HepG2 (cell line): ENCODE data around the gene FBXO24. TPM values are rescaled to one million over a fixed set of nuclear protein-coding genes. Genes with fewer than 3 reads are reported as not detected.
A peak's percentile ranks its signal among the peaks of the same experiment; 100 is the strongest.

Source experiments
- ARID2 ChIP-seq: sonication (generic); formaldehyde crosslinking; IDR thresholded peaks from 2 replicates; pipeline ENCODE4 v1.8.1; 2022; ENCODE audit warnings: mild to moderate bottlenecking, missing genetic modification reagents, borderline replicate concordance
- ASH2L ChIP-seq: fragments of 300-600, 200-600 bp; sonication (generic); IDR thresholded peaks from 2 replicates; pipeline ENCODE4 v1.7.0; 2017; ENCODE audit warnings: low read depth, mild to moderate bottlenecking, moderate library complexity, mixed read lengths, low read length; ENCODE audit not compliant: insufficient read length
- CREBL2 ChIP-seq: sonication (generic); formaldehyde crosslinking; IDR thresholded peaks from 2 replicates; pipeline ENCODE4 v1.8.1; 2023; ENCODE audit warnings: missing genetic modification reagents, mild to moderate bottlenecking, borderline replicate concordance
- CTCF ChIP-seq: sonication (generic); formaldehyde crosslinking; IDR thresholded peaks from 2 replicates; pipeline ENCODE4 v1.5.0; 2020; ENCODE audit warnings: mild to moderate bottlenecking, missing genetic modification reagents, moderate library complexity
- HHEX ChIP-seq: IDR thresholded peaks from 2 replicates; pipeline ENCODE4 v1.6.1; 2016; ENCODE audit warnings: control low read depth
- IRF1 ChIP-seq: sonication (generic); formaldehyde crosslinking; IDR thresholded peaks from 2 replicates; pipeline ENCODE4 v1.4.0; 2020; ENCODE audit warnings: low read depth, mild to moderate bottlenecking, missing genetic modification reagents
- MXI1 ChIP-seq: IDR thresholded peaks from 3 replicates; pipeline ENCODE4 v1.6.1; 2012; ENCODE audit warnings: low read depth, low read length, inconsistent platforms, borderline replicate concordance
- RFXANK ChIP-seq: IDR thresholded peaks from 2 replicates; pipeline ENCODE4 v1.6.1; 2016
- SRSF4 ChIP-seq: fragments of 200-400 bp; formaldehyde crosslinking; IDR thresholded peaks from one replicate; pipeline ENCODE4 v1.6.1; 2018; ENCODE audit warnings: mild to moderate bottlenecking, low read depth, low read length, moderate library complexity; ENCODE audit not compliant: poor library complexity, severe bottlenecking
- ZFAT ChIP-seq: sonication (generic); formaldehyde crosslinking; conservative IDR thresholded peaks from 2 replicates; pipeline ENCODE4 v1.8.1; 2023; ENCODE audit warnings: missing genetic modification reagents, inconsistent platforms
- ZKSCAN8 ChIP-seq: IDR thresholded peaks from 2 replicates; pipeline ENCODE4 v1.6.1; 2016; ENCODE audit warnings: borderline replicate concordance, missing genetic modification reagents, missing compliant biosample characterization
- ZNF12 ChIP-seq: sonication (generic); formaldehyde crosslinking; IDR thresholded peaks from 2 replicates; pipeline ENCODE4 v1.5.0; 2020; ENCODE audit warnings: missing genetic modification reagents
- ZNF136 ChIP-seq: sonication (generic); formaldehyde crosslinking; IDR thresholded peaks from 2 replicates; pipeline ENCODE4 v1.8.1; 2022; ENCODE audit warnings: low read depth, mild to moderate bottlenecking, moderate library complexity, missing genetic modification reagents
- ZNF264 ChIP-seq: sonication (generic); formaldehyde crosslinking; IDR thresholded peaks from 2 replicates; pipeline ENCODE4 v1.4.0; 2020; ENCODE audit warnings: missing genetic modification reagents
- ZNF33B ChIP-seq: sonication (generic); formaldehyde crosslinking; IDR thresholded peaks from 2 replicates; pipeline ENCODE4 v1.5.1; 2020; ENCODE audit warnings: mild to moderate bottlenecking, missing genetic modification reagents
- ZNF362 ChIP-seq: sonication (generic); formaldehyde crosslinking; IDR thresholded peaks from 2 replicates; pipeline ENCODE4 v1.4.0; 2020; ENCODE audit warnings: missing genetic modification reagents, mild to moderate bottlenecking, borderline replicate concordance
- ZNF670 ChIP-seq: sonication (generic); formaldehyde crosslinking; IDR thresholded peaks from 2 replicates; pipeline ENCODE4 v1.8.0; 2022; ENCODE audit warnings: mild to moderate bottlenecking, missing genetic modification reagents, borderline replicate concordance
- ZNF777 ChIP-seq: sonication (generic); formaldehyde crosslinking; IDR thresholded peaks from 2 replicates; pipeline ENCODE4 v1.4.0; 2020; ENCODE audit warnings: missing genetic modification reagents
- ZNF782 ChIP-seq: sonication (generic); formaldehyde crosslinking; IDR thresholded peaks from 2 replicates; pipeline ENCODE4 v1.4.0; 2020; ENCODE audit warnings: missing genetic modification reagents, mild to moderate bottlenecking, borderline replicate concordance
- polyA plus RNA-seq, 8 experiments: library from polyadenylated mRNA; depleted of rRNA in 3 of 8; stranded (reverse) in 7 of 8; unstranded in 1 of 8; fragments of >200 nt; fragmentation: Illumina TruSeq in 4 of 8; extraction: Trizol in 4 of 8; gene quantifications; 2 replicates each; pipeline versions ENCODE4 v1.2.1 to v1.2.3, GENCODE V29; 2011 to 2016; ENCODE audit warnings: low read depth in 4 of 8, missing spikeins in 1 of 8, mixed read lengths in 1 of 8; ENCODE audit not compliant: insufficient read depth in 1 of 8
- total RNA-seq, 5 experiments: library from RNA; depleted of rRNA; stranded (reverse); fragments of >200 nt; fragmentation: Illumina TruSeq; extraction: Trizol; gene quantifications; 2 replicates each; pipeline ENCODE4 v1.2.3, GENCODE V29; 2016; ENCODE audit warnings: low read depth in 1 of 5
- TF ChIP-seq, protein P1 (sequence below): sonication (generic); formaldehyde crosslinking; IDR thresholded peaks from 2 replicates; pipeline ENCODE4 v1.8.0; 2022; ENCODE audit warnings: missing genetic modification reagents, mild to moderate bottlenecking, moderate library complexity, borderline replicate concordance
- TF ChIP-seq, protein P2 (sequence below): sonication (generic); formaldehyde crosslinking; IDR thresholded peaks from 2 replicates; pipeline ENCODE4 v1.5.0; 2020; ENCODE audit warnings: mild to moderate bottlenecking, low read depth, missing genetic modification reagents, borderline replicate concordance

Gene FBXO24
- total and polyA plus RNA-seq, 2 of the 13 experiments (the other 11 are each of a cell fraction or from before 2014, with no cell fraction given), result 0.20 to 0.55 TPM

DNA sequence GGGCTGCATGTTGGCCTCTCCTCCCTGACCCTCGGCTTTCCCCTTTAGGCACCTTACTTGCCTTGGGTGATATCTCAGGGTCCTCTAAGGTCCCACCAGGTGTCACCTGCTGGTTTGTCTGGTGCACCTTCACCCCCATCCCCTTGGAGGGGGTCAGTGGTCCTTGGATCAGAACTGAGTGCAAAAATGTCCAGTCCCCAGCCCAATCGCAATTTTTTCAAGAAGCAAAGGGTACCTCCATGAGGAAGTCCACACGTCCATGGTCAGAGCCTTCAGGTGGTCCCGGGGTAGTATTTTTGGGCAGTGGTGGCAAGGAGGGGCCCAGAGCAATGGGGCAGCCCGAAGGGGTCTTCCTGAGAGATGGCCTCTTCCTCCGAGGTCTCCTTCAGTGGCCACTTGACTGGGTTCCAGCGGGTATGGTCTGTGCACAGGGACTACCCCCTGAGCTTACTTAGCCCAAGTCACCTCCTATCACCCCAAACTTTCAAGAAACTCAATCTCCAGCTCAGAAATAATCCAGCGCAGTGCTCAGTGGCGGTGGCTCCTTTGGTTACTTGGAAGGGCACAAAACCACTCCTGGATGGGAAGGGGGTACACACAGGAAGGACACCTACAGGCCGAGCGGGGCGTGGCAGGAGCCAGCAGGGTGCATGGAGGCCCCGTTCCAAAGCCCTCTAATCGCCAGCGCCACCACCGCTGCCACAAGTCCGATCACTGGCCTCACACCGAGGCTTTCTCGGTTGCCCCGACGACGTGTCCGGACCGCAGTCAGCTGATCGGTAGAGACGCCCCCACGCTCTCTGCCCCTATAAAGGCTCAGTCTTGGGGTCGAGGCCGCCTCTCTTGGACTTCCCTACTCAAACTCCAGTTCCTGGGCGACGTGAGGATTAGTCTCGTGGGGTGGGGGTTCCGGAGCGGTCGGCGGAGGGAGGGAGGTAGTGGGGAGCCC, 17.0 kb upstream of the FBXO24 start (continued):
- TF ChIP-seq ZFAT (no peak), RFXANK (CRISPR knock-in tag) (0 out of 2 replicates have a peak, but pooled peaks have one; percentile 15), ZNF136 (CRISPR knock-in tag) (peak; percentile 79), ZNF777 (peak; percentile 87), IRF1 (0 out of 2 replicates have a peak, but pooled peaks have one; percentile 40), ARID2 (0 out of 2 replicates have a peak, but pooled peaks have one; percentile 90), ZNF362 (CRISPR knock-in tag) (peak; percentile 58; the same call in 1 of the 2 replicates), CREBL2 (CRISPR knock-in tag) (0 out of 2 replicates have a peak, but pooled peaks have one; percentile 23), CTCF (CRISPR knock-in tag) (peak; percentile 90), SRSF4 (no peak), MXI1 (peak; percentile 96; the same call in 2 of the 3 replicates), HHEX (CRISPR knock-in tag) (peak; percentile 15; the same call in 1 of the 2 replicates), ZNF12 (CRISPR knock-in tag) (0 out of 2 replicates have a peak, but pooled peaks have one; percentile 15), ASH2L (peak; percentile 35), ZNF782 (CRISPR knock-in tag) (0 out of 2 replicates have a peak, but pooled peaks have one; percentile 26), ZNF33B (CRISPR knock-in tag) (peak; percentile 50; the same call in 1 of the 2 replicates), ZKSCAN8 (CRISPR knock-in tag) (no peak; the same call in 1 of the 2 replicates), ZNF264 (CRISPR knock-in tag) (peak; percentile 32; the same call in 1 of the 2 replicates), ZNF670 (CRISPR knock-in tag) (peak; percentile 92; the same call in 1 of the 2 replicates)
- TF ChIP-seq, protein P1, sequence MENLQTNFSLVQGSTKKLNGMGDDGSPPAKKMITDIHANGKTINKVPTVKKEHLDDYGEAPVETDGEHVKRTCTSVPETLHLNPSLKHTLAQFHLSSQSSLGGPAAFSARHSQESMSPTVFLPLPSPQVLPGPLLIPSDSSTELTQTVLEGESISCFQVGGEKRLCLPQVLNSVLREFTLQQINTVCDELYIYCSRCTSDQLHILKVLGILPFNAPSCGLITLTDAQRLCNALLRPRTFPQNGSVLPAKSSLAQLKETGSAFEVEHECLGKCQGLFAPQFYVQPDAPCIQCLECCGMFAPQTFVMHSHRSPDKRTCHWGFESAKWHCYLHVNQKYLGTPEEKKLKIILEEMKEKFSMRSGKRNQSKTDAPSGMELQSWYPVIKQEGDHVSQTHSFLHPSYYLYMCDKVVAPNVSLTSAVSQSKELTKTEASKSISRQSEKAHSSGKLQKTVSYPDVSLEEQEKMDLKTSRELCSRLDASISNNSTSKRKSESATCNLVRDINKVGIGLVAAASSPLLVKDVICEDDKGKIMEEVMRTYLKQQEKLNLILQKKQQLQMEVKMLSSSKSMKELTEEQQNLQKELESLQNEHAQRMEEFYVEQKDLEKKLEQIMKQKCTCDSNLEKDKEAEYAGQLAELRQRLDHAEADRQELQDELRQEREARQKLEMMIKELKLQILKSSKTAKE (CRISPR knock-in tag), result peak; percentile 47; the same call in 1 of the 2 replicates
- TF ChIP-seq, protein P2, sequence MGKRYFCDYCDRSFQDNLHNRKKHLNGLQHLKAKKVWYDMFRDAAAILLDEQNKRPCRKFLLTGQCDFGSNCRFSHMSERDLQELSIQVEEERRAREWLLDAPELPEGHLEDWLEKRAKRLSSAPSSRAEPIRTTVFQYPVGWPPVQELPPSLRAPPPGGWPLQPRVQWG (CRISPR knock-in tag), result no peak
